Gastrocnemius medialis (tissue), 4 donors: Measurements from ENCODE around the gene GCNT3. TPM values are rescaled to one million over a fixed set of nuclear protein-coding genes. Genes with fewer than 3 reads are reported as not detected.
"Not testable (repeated sequence)": the region's sequence is repeated elsewhere in the genome, so short reads cannot be mapped to it uniquely, and the experiment has no call there.

Experiments
- ATAC-seq, 2 donors: fragments of 150-250 bp; one replicate each; pipeline ENCODE4 v1.9.1; 2016
- DNase-seq, 2 donors: peaks; one replicate each; pipeline ENCODE4 v3.0.0-alpha.2; 2019
- H3K27ac ChIP-seq, 4 donors: fragments of 200-600 bp; sonication (generic); 1 replicate in 1 of 4; 2 replicates in 3 of 4; pipeline ENCODE4 v1.5.1; 2016 to 2018; ENCODE audit warnings: mild to moderate bottlenecking in 2 of 4, moderate library complexity in 1 of 4
- H3K27me3 ChIP-seq, 3 donors: fragments of 200-600 bp; sonication (generic) in 2 of 3; 1 replicate in 1 of 3; 2 replicates in 2 of 3; pipeline versions ENCODE4 v1.5.1 to v1.6.0; 2016 to 2019; ENCODE audit warnings: mild to moderate bottlenecking in 1 of 3, moderate library complexity in 1 of 3
- H3K36me3 ChIP-seq, 2 donors: fragments of 200-600 bp; sonication (generic) in 1 of 2; one replicate each; pipeline ENCODE4 v1.5.1; 2017 to 2018
- H3K4me1 ChIP-seq, 2 donors: fragments of 200-600 bp; sonication (generic) in 1 of 2; one replicate each; pipeline ENCODE4 v1.5.1; 2016 to 2017; ENCODE audit warnings: mild to moderate bottlenecking in 2 of 2
- H3K4me3 ChIP-seq, 4 donors: fragments of 200-600 bp; sonication (generic) in 3 of 4; 1 replicate in 1 of 4; 2 replicates in 3 of 4; pipeline ENCODE4 v1.5.1; 2016 to 2019; ENCODE audit warnings: mild to moderate bottlenecking in 2 of 4
- H3K9me3 ChIP-seq, 3 donors: fragments of 200-600 bp; sonication (generic) in 2 of 3; 1 replicate in 1 of 3; 2 replicates in 2 of 3; pipeline ENCODE4 v1.5.1; 2016 to 2019
- CTCF ChIP-seq, 5 experiments: fragments of 450-650 bp in 3 of 5; fragments of 200-600 bp in 2 of 5; sonication (generic) in 2 of 5; IDR thresholded peaks in 4 of 5; conservative IDR thresholded peaks in 1 of 5; 1 replicate in 4 of 5; 2 replicates in 1 of 5; pipeline ENCODE4 v1.5.1; 2016 to 2019; ENCODE audit warnings: antibody characterized with exemption in 5 of 5, mild to moderate bottlenecking in 3 of 5, moderate library complexity in 3 of 5
- POLR2A ChIP-seq, 2 donors: fragments of 450-650 bp; IDR thresholded peaks; one replicate each; pipeline ENCODE4 v1.6.1; 2017; ENCODE audit warnings: antibody characterized with exemption in 2 of 2, mild to moderate bottlenecking in 2 of 2, moderate library complexity in 2 of 2
- in situ Hi-C, 4 donors: fragments of 200-750 bp; cut with MboI; loops; one replicate each; pipeline versions ENCODE4 v1.15.0 to v1.8.0; 2017; ENCODE audit warnings: low sequenced_read_pairs in 4 of 4
- intact Hi-C: fragments of 100-400 bp; cut with DNase I; formaldehyde crosslinking; loops from one replicate; pipeline ENCODE4 v1.15.1; 2023; ENCODE audit warnings: low total_unique reads
- total RNA-seq, 4 donors: library from RNA; depleted of rRNA; stranded (reverse); fragments of >200 nt; gene quantifications; one replicate each; pipeline versions ENCODE4 v1.1.0 to v1.2.3, GENCODE V29; 2016

Gene GCNT3
- total RNA-seq, 4 donors from 2014 or later: 0.07 to 0.36 TPM; not detected in 2

GRCh38 chr15:59618406-59618805, 6.8 kb downstream of the GCNT3 start:
- DNase-seq (no peak), ATAC-seq (no peak)
- Histone ChIP-seq H3K27me3 (peaks cover 0 to 13% (median 0%) of the 10 kb centered on the region in 3 donors), H3K9me3 (no peaks in the 10 kb centered on the region), H3K36me3 (no peaks in the 10 kb centered on the region), H3K4me3 (no peak overlapping the region), H3K27ac (no peak overlapping the region), H3K4me1 (no peaks in the 10 kb centered on the region)
- intact Hi-C loops (no loop called here), in situ Hi-C loops (no loop called here)
- TF ChIP-seq POLR2A (IDR thresholded peaks at IDR 0.05) (no peak), CTCF (IDR thresholded peaks at IDR 0.05 in 4 of 5, conservative IDR thresholded peaks at IDR 0.05 in 1 of 5) (no peak)

GRCh38 chr15:59622289-59622688, 10.7 kb downstream of the GCNT3 start:
- no peaks in the 10 kb centered on the region for H3K27me3 ChIP-seq
- H3K4me1 ChIP-seq: no peaks in the 10 kb centered on the region
- no peak for TF ChIP-seq POLR2A (IDR thresholded peaks at IDR 0.05)
- no peak for TF ChIP-seq CTCF (IDR thresholded peaks at IDR 0.05 in 4 of 5, conservative IDR thresholded peaks at IDR 0.05 in 1 of 5)
- H3K4me3 ChIP-seq: no peak overlapping the region
- no peaks in the 10 kb centered on the region for H3K9me3 ChIP-seq
- DNase-seq (no peak), ATAC-seq (no peak)
- intact Hi-C loops (no loop called here), in situ Hi-C loops (no loop called here)
- no peaks in the 10 kb centered on the region for H3K36me3 ChIP-seq
- H3K27ac ChIP-seq: no peak overlapping the region

- in situ Hi-C loops: no loop called here
- ATAC-seq (no peak), DNase-seq (no peak)
Measured at GRCh38 chr15:59632714-59633113, 21.1 kb downstream of the GCNT3 start.

GRCh38 chr15:59636184-59636583, 24.6 kb downstream of the GCNT3 start:
- no peak overlapping the region for H3K27ac ChIP-seq
- intact Hi-C loops (no loop called here), in situ Hi-C loops (no loop called here)
- TF ChIP-seq CTCF (IDR thresholded peaks at IDR 0.05 in 4 of 5, conservative IDR thresholded peaks at IDR 0.05 in 1 of 5) (no peak), POLR2A (IDR thresholded peaks at IDR 0.05) (no peak)
- DNase-seq: no peak
- no peaks in the 10 kb centered on the region for H3K4me1 ChIP-seq
- H3K9me3 ChIP-seq: no peaks in the 10 kb centered on the region
- H3K27me3 ChIP-seq: no peaks in the 10 kb centered on the region
- peaks cover 6 to 31% of the 10 kb centered on the region in 2 donors for H3K36me3 ChIP-seq
- no peak overlapping the region for H3K4me3 ChIP-seq
- no peak for ATAC-seq

More at GRCh38 chr15:59632714-59633113, 21.1 kb downstream of the GCNT3 start:
- intact Hi-C loops: no loop called here
- TF ChIP-seq POLR2A (IDR thresholded peaks at IDR 0.05) (no peak), CTCF (IDR thresholded peaks at IDR 0.05 in 4 of 5, conservative IDR thresholded peaks at IDR 0.05 in 1 of 5) (no peak)
- Histone ChIP-seq H3K4me1 (no peaks in the 10 kb centered on the region), H3K36me3 (peaks cover 0 to 6% of the 10 kb centered on the region in 2 donors), H3K27me3 (no peaks in the 10 kb centered on the region), H3K27ac (no peak overlapping the region), H3K4me3 (no peak overlapping the region), H3K9me3 (no peaks in the 10 kb centered on the region)

- intact Hi-C loops, ATAC-seq: not testable (repeated sequence)
- peaks cover 6 to 44% of the 10 kb centered on the region in 2 donors for H3K36me3 ChIP-seq
Measured at GRCh38 chr15:59637507-59637906, 25.9 kb downstream of the GCNT3 start.

More at GRCh38 chr15:59637507-59637906, 25.9 kb downstream of the GCNT3 start:
- in situ Hi-C loops, H3K4me1 ChIP-seq, H3K27ac ChIP-seq, H3K9me3 ChIP-seq, DNase-seq, H3K27me3 ChIP-seq, H3K4me3 ChIP-seq: not testable (repeated sequence)
